ENCODE results near the gene AMER1.

- TF ChIP-seq POLR2A (IDR thresholded peaks at IDR 0.05) (no peak), EP300 (IDR thresholded peaks at IDR 0.05) (no peak), CTCF (IDR thresholded peaks at IDR 0.05) (no peak), POLR2AphosphoS5 (IDR thresholded peaks at IDR 0.05) (no peak)
Measured at GRCh38 chrX:64218023-64218422, 12.5 kb upstream of the AMER1 start.

All from gastroesophageal sphincter (tissue), 3 donors.